Central memory CD4-positive, alpha-beta T cell (primary cell): ENCODE data around the gene GSTT2.
"Not testable (repeated sequence)": the region's sequence is repeated elsewhere in the genome, so short reads cannot be mapped to it uniquely, and the experiment has no call there.

Source experiments
- DNase-seq: peaks from one replicate; pipeline ENCODE4 v3.0.0; 2022
- total RNA-seq, 3 experiments: gene quantifications; one replicate each; lab custom pipeline; 2026; lab: John Stamatoyannopoulos, UW

The GSTT2 gene
- 0 reads per million in 3 experiments for total RNA-seq

- not testable (repeated sequence) for DNase-seq
These were observed at the start of gene GSTT2 for GRCh38 chr22:23979557-23980240. GSTT2 (plus strand) TSS chr22:23980134.

GRCh38 chr22:23938328-23939016, 41.5 kb upstream of the GSTT2 start:
- DNase-seq = no peak

- DNase-seq = no peak
These were observed 40.9 kb upstream of the GSTT2 start for GRCh38 chr22:23939017-23939357.

- DNase-seq = not testable (repeated sequence)
These were observed 39.8 kb upstream of the GSTT2 start for GRCh38 chr22:23940166-23940565.

- DNase-seq = not testable (repeated sequence)
These were observed 32.5 kb upstream of the GSTT2 start for GRCh38 chr22:23947391-23947790.

GRCh38 chr22:23949764-23950163, 30.2 kb upstream of the GSTT2 start:
- not testable (repeated sequence) for DNase-seq

- DNase-seq = not testable (repeated sequence)
These were observed 28.6 kb upstream of the GSTT2 start for GRCh38 chr22:23951383-23951782.

GRCh38 chr22:23952794-23953405, 27.0 kb upstream of the GSTT2 start:
- DNase-seq = not testable (repeated sequence)

GRCh38 chr22:23953485-23953884, 26.4 kb upstream of the GSTT2 start:
- not testable (repeated sequence) for DNase-seq

GRCh38 chr22:23954193-23954990, 25.5 kb upstream of the GSTT2 start:
- not testable (repeated sequence) for DNase-seq

GRCh38 chr22:23954991-23955305, 25.0 kb upstream of the GSTT2 start:
- DNase-seq = not testable (repeated sequence)

GRCh38 chr22:23955886-23956285, 24.0 kb upstream of the GSTT2 start:
- DNase-seq = not testable (repeated sequence)

- DNase-seq = peak; percentile 64
These were observed 23.5 kb upstream of the GSTT2 start for GRCh38 chr22:23956301-23956900.

- not testable (repeated sequence) for DNase-seq
These were observed 18.7 kb upstream of the GSTT2 start, which contains the start of gene GSTT2B for GRCh38 chr22:23961084-23961771. GSTT2B (minus strand) TSS chr22:23961195; CDS start chr22:23961131, 64 bp downstream.

GRCh38 chr22:23966094-23966493, 13.8 kb upstream of the GSTT2 start:
- DNase-seq = not testable (repeated sequence)

- not testable (repeated sequence) for DNase-seq
These were observed 13.4 kb upstream of the GSTT2 start, which contains the start of gene DDTL for GRCh38 chr22:23966568-23966967. DDTL (plus strand) TSS chr22:23966888; CDS start chr22:23966915, 27 bp downstream.

- DNase-seq = no peak
These were observed 10.9 kb upstream of the GSTT2 start for GRCh38 chr22:23969071-23969470.

GRCh38 chr22:23970201-23970641, 9.7 kb upstream of the GSTT2 start:
- no peak for DNase-seq

- DNase-seq = no peak
These were observed 9.0 kb upstream of the GSTT2 start for GRCh38 chr22:23970816-23971486.

- DNase-seq = not testable (repeated sequence)
These were observed 8.0 kb upstream of the GSTT2 start for GRCh38 chr22:23971927-23972326.

- DNase-seq = not testable (repeated sequence)
These were observed 5.6 kb upstream of the GSTT2 start, which contains the start of gene DDT for GRCh38 chr22:23974345-23974744. DDT (minus strand) TSS chr22:23974441; CDS start chr22:23974414, 27 bp downstream.
